ENCODE measurements around the gene AKAP13.

- no peak for TF ChIP-seq CTCF (IDR thresholded peaks at IDR 0.05; ENCODE audit: control extremely low read depth in 1 of 3, insufficient read depth in 1 of 3, low read depth in 1 of 3, low read length in 3 of 3)
- TF ChIP-seq EGR1 (IDR thresholded peaks at IDR 0.05; ENCODE audit: borderline replicate concordance, low read depth, low read length), result no peak
- no peak for TF ChIP-seq RAD21 (IDR thresholded peaks at IDR 0.05 in 1 of 2, conservative IDR thresholded peaks at IDR 0.05 in 1 of 2; ENCODE audit: low read depth in 2 of 2, low read length in 2 of 2)
- no peak for TF ChIP-seq POLR2A (IDR thresholded peaks at IDR 0.05; ENCODE audit: control extremely low read depth in 1 of 2, low read depth in 2 of 2, low read length in 2 of 2)
- TF ChIP-seq JUND (IDR thresholded peaks at IDR 0.05; ENCODE audit: low read length), result no peak
Measured at GRCh38 chr15:85515212-85515611, 134.8 kb downstream of the AKAP13 start.

Data from H1 (cell line).